ENCODE measurements around the gene DNMT1.
"Not testable (repeated sequence)": the region's sequence is repeated elsewhere in the genome, so short reads cannot be mapped to it uniquely, and the experiment has no call there.

Gene DNMT1

DNA sequence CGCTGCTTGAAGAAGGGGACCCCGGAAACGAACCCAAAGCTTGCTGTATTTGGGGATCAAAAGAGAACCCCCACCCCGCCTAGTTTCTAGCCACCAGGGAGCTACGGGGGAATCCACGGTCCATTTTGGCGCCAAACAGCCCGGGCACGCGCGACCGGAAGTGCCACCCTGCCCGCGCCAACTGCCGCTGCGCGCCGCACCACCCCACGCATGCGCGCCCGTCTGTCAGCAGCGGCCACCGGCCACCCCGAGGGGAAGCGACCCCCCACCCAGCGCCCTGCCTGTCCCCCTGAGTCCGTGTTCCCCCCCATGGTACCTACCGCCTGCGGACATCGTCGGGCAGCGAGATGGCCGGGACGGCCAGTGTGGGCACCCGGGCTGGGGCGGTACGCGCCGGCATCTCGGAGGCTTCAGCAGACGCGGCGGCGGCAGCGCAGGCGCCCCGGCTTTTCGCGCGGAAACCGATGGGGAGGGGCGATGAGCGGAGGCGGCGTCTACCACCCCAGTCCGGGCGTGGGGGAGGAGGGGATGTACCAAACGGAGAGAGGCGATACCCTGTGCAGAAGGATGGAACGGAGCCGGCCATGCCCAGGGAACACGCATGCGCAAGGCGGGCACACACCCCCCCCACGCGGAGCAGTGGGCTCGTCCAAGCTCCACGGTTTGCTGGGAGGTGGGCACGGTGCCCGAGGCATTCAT, at the start of gene DNMT1:
DNMT1 (minus strand) TSS at position 454 of the 699 bp plus-strand sequence; CDS start at position 400, 54 bp downstream.
- peak; percentile 91 for DNase-seq

DNA sequence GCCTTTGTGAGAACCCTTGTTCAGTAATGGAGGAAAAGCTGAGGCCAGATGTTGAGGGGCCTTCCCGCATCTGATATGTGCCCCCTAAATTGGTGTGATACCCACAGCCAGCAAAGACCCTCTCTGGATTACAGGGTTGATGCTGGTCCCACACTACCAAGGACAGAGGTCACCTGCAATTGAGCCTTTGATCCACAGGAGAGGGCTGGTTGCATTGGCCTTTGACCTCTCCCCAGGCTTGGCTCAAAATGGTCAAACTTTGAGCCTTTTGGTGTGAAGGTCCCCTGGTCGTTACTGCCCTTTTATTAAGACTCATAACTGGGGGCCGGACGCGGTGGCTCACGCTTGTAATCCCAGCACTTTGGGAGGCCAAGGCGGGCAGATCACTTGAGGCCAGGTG, 48.9 kb upstream of the DNMT1 start:
- DNase-seq = no peak

DNA sequence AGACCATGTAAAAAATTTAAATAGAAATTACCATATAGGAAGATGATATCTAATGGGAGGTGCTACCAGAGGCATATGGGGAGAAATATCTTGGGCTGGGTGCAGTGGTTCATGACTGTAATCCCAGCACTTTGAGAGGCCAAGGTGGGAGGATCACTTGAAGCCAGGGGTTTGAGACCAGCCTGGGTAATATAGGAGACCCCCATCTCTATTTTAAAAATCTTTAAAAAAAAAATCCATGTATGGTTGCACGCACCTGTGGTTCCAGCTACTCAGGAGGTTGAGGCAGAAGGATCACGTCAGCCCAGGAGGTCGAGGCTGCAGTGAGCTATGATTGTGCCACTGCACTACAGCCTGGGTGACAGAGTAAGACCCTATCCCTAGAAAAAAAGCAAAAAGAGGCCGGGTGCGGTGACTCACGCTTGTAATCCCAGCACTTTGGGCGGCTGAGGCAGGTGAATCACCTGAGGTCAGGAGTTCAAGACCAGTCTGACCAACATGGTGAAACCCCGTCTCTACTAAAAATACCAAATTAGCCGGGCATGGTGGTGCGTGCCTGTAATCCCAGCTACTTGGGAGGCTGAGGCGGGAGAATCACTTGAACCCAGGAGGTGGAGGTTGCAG, 47.2 kb upstream of the DNMT1 start:
- DNase-seq = not testable (repeated sequence)

GRCh38 chr19:10238172-10238783, 43.5 kb upstream of the DNMT1 start:
- no peak for DNase-seq

DNA sequence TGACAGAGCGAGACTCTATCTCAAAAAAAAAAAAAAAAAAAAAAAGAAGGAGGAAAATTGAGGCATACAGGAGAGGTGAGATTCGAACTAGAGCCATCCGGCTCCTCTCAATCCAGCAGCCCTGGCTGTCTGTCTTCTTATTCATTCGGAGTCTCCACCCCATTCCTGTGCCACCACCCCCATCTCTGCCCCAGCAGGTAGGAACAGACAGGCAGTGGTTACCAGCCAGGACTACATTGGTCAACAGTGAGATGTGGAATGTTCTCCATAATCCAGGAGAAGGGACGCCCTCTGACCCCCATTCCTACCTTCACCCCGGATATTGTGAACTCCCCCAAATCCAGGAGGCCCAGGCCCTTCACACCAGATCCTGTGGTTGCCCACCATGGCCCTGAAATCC, 42.9 kb upstream of the DNMT1 start:
- no peak for DNase-seq

GRCh38 chr19:10235409-10235808, 40.7 kb upstream of the DNMT1 start:
- not testable (repeated sequence) for DNase-seq

DNA sequence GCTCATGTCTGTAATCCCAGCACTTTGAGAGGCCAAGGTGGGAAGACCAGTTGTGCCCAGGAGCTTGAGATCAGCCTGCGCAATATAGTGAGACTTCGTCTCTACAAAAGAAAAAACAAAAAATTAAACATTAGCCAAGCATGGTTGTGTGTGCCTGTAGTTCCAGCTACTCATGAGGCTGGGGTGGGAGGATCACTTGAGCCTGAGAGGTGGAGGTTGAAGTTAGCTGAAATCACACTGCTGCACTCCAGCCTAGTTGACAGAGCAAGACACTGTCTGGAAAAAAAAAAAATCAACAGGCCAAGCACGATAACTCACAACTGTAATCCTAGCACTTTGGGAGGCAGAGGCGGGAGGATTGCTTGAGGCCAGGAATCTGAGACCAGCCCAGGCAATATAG, 40.2 kb upstream of the DNMT1 start:
- DNase-seq = no peak

DNA sequence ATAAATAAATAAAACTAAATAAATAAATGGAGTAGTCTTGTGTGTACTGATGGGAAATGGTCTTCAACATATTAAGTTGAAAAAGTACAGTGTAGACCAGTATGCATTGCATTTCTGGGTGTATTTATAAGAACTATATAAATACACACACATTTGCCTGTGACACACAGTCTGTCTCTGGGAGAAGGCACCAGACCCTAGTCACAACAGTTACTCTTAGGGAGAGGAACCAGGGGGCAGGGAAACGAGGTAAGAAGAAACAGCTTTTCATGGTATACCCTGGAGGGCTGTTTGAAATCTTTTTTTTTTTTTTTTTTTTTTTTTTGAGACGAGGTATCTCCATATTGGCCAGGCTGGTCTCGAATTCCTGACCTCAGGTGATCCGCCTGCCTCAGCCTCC, 39.2 kb upstream of the DNMT1 start:
- DNase-seq = no peak

DNA sequence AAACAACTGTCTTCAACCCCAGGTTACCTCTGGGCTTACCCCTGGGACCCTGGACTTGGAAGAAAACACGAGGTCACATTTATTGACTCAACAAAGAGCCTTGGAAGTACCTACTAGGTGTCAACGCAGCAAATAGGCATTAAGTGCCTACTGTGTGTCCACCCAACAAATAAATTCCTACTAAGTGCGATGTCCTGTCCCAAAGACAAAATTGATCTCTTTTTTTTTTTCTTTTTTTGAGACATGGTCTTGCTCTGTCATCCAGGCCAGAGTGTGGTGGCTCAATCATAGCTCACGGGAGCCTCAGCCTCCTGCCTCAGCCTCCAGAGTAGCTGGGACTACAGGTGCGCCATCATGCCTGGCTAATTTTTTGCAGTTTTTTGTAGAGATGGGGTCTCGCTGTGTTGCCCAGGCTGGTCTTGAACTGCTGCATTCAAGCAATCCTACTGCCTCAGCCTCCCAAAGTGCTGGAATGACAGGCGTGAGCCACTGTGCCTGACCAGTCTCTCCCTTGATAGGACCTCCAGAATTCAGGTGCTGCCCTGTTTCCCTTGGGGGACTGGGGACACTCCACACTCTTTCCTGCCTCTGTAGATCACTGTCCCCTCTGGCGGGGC, 37.0 kb upstream of the DNMT1 start:
- no peak for DNase-seq

DNA sequence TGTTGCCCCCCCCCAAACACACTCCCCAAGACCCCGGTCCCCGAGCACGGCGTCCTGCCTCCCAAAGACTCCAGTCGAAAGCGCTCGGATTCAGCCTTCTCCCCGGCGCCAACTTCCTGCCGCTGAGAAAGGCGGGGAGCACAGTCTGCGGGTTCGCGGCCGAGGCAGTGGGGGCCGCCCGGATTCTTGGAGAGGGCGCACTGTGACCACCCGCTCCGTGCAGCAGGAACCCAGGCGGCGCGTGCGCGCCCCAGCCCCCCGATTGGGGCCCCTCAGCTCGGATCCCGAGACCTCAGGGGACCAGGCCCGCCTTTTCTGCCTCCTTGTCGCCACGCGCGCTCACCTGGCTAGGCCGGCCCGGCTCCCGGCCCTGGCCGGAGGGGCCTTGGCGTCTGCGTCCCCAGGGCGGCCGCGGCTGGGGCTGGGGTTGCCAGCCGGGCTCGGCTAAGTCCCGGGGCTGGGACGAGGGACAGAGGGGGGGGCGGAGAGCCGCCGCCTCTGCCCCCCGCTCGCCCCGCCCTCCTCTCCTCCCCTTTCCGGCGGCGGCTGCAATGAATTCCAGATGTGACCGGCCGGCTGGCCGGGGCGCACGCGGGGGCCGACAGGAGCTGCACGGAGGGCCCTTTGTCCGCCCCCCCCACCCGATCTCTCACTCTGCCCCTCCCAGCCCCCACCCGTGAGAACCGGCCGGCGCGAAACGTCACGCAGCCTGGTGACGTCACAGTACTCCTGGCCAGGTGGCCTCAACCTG, 36.3 kb upstream of the DNMT1 start, which contains the start of gene S1PR2:
S1PR2 (minus strand) TSS at position 471 of the 751 bp plus-strand sequence. CDS start 6,426 bp downstream, outside the sequence.
- DNase-seq = no peak

GRCh38 chr19:10230173-10230860, 35.6 kb upstream of the DNMT1 start:
- no peak for DNase-seq

DNA sequence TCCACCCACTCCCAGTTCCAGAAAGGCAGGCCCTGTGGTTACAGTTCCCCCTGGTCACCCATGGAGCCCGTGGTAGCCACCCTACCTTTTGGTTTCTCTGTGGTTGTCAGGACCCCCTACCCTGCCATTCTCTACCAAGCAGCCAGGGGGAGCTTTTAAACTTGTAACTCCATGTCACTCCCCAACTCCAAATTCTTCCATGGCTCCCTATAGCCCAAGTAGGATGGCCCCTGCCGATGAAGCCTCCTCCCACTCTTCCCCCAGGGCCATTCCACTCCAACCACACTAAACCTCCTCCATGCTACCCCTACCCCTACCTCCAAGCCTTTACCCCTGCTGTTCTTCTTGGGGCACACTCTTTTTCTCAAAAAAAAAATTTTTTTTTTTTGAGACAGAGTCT, 34.2 kb upstream of the DNMT1 start:
- no peak for DNase-seq

DNA sequence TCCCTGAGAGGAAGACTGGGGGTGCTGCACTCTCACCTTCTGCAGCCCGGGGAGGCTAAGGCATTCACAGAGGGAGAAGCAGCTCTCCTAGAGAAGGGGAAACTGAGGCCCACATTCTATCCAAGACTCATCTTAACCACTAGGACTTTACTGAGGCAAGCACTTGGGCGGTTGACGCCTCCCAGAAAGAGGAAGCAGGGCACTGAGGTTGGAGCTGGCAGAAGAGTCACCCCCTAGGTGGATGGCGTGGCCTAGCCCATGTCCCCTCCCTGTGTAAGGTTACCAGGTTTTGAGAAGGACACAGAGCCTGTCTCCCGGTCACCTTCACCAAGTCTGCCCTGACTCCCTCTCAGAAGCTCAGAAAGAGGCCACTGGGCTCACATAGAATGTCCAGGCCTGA, 33.6 kb upstream of the DNMT1 start:
- DNase-seq = no peak

DNA sequence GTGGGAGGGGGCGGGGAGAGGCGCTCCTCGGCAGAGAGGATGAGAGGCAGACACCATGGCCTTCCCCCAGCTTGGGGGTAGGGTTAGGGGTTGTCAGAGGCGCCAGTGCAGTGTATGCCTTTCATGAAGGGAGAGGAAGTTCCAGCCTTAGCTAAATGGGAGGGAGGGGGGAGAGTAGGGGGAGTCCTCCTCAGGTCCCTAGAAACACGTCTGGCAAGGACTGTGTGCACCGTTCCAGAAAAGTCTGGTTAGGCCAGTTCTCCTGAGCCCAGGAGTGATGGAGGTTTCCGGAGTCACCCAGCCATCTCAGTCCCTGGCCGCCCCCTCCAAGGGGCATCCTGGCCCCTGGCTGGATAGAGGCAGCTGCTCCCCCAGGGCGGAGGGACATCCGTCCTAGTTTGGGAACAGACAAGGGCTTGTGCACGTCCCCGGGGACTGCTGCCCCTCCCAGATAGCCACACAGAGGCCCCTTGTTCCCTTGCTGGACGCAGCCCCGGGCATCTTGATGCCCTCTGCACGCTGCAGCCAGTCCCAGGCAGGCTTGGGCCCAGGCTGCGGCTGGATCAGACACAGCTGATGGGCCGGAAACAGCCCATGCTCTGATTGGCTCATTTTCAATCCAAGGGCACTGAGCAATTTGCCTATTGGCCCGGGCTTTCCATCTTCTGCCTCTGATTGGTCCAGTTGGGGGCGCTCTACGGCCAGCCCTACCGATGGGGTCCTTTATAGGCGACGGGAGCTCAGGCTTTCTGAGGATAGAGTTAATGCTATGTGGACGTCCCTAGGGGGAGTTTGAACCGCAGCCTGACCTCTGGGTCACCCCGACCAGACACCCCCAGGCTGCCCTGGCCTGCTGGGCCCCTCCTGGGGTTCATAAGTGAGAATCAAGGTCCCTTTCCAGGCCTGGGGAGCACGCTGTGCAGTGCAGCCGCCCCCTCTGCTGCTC, 32.5 kb upstream of the DNMT1 start:
- DNase-seq = no peak

DNA sequence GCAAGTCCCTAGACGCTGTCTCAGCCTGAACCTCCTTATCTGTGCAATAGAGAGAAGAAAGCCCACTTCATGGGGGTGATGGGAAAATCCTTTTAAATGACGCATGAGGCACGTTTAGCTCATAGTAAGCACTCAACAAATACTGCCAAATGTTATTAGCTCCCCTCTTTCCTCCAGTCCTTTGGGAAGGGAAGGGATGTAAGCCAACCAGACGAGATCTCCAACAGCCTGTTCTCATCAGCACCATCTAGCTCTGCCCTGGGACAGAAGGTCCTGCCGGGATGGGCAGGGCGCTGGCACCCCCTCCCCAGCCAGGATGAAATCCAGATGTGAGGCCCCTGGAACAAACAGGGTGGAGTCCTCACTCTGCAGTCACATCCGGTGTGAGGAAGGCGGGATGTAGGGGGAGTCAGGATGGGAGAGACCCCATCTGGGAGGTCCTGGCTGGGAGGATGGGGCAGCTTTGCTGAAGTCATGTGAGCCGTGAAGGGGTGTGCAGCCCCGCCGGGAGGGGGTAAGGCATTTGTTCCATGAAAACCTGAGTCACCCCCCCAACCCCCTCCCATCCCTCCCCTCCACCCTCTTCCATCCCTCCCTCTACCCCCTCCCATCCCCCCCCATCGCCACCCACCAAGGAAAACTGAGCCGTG, 31.7 kb upstream of the DNMT1 start:
- no peak for DNase-seq

- no peak for DNase-seq
Measured at GRCh38 chr19:10226021-10226375, 31.2 kb upstream of the DNMT1 start.

GRCh38 chr19:10224337-10224736, 29.6 kb upstream of the DNMT1 start:
- DNase-seq = no peak

DNA sequence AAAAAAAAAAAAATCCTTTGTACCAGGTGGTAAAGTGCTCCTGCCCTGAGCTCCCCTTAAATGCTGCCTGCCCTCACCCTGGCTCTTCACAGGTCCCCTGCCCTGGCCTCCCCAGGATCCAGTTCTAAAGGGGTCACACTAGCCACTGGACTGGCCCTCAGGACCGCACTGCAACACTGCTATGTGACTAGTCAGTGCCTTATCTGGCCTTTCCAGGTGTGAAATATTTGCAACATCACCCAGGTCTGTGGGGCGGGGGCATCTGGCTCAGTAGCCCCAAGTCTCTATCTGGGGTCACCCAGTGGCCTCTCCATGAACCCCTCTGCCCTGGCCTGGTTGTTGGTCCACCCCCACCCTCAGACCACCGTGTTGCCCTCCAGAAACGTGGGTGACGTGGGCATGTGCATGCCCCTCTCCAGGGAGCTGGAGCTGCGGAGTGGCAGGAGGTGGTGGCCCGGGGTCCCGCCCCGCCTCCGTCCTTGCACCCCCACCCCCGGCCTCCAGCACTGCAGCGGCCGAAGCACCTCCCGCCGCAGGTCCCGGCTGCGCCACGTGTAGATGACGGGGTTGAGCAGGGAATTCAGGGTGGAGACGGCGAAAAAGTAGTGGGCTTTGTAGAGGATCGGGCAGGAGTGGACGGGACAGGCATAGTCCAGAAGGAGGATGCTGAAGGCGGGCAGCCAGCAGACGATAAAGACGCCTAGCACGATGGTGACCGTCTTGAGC, 28.9 kb upstream of the DNMT1 start:
- no peak for DNase-seq

DNA sequence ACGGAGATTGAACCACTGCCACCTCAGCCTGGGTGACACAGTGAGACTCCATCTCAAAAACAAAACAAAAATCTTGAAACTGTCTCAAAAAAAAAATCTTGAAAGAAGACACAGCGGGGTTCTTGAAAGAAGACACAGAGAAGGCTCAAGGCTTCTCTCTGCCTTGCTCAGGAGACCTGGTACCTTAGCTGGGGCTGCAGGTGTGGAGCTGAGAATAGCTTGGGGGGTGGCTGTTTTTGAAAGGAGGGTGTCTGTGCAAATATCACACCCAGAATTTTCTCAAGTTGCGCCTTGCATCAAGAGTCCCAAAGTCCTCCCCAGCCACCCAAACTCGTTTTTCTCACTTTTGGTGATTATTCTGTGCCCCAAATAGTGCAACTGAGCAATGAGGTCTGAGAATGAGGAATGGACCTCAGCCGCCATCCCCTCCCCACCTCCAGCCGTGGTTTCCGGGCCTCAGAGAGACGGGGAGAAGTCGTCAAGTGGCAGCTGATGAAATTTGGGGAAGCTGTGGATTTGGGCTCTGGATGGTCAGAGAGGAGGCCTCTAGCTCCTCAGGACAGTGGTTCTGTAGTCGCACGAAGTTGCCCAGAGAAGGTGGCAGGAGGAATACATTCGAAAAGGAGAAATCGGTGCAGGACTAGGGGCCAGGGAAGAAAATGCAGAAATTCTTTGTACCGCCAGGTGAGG, 27.6 kb upstream of the DNMT1 start:
- DNase-seq = no peak
